ENCODE results near the gene ITSN1. TPM values are rescaled to one million over a fixed set of nuclear protein-coding genes. Genes with fewer than 3 reads are reported as not detected.
A peak's percentile ranks its signal among the peaks of the same experiment; 100 is the strongest.

ITSN1 gene
- total RNA-seq, 4 donors from 2014 or later, result 37.0 to 123 (median 61.1) TPM

- WGBS, 2 donors (ENCODE audit: low coverage in 1 of 2), result 47 to 74% methylated on average over 9 to 15 of the region's 15 CpGs
- H3K27ac ChIP-seq, result peak overlapping the region; percentile 51 to 74 (median 64)
- H3K27me3 ChIP-seq, result no peaks in the 10 kb centered on the region
- intact Hi-C loops (cut with DNase I; ENCODE audit: low total_unique reads) (loop anchor here (5.0 kb wide), 1 partner anchor 262 kb away; no protein-coding TSS in a partner anchor), in situ Hi-C loops (cut with MboI; ENCODE audit: low pct_ligation_motif_present in 1 of 4, low pct_unique_long_range_greater_than_20kb in 1 of 4, low sequenced_read_pairs in 3 of 4) (loop anchor here in 1 of 4 donors (25.0 kb wide), 1 partner anchor 272 kb away; no protein-coding TSS in a partner anchor)
- no peaks in the 10 kb centered on the region for H3K9me3 ChIP-seq
- H3K4me1 ChIP-seq, result peaks cover 0 to 7% (median 2%) of the 10 kb centered on the region in 4 donors
- H3K36me3 ChIP-seq, result no peaks in the 10 kb centered on the region
- no peak for DNase-seq
- TF ChIP-seq POLR2A (IDR thresholded peaks at IDR 0.05) (no peak), CTCF (IDR thresholded peaks at IDR 0.05) (no peak), POLR2AphosphoS5 (IDR thresholded peaks at IDR 0.05) (peak; percentile 30 to 73 (median 42))
- H3K4me3 ChIP-seq, result no peak overlapping the region
Observed at GRCh38 chr21:33940164-33940880, 298.0 kb downstream of the ITSN1 start.

- H3K4me1 ChIP-seq, result peaks cover 0 to 7% (median 2%) of the 10 kb centered on the region in 4 donors
- DNase-seq, result no peak
- H3K27ac ChIP-seq, result peak overlapping the region; percentile 51 to 74 (median 64)
- WGBS, 2 donors (ENCODE audit: low coverage in 1 of 2), result 67 to 82% methylated on average over 5 of the region's 5 CpGs
- H3K4me3 ChIP-seq, result no peak overlapping the region
- TF ChIP-seq POLR2A (IDR thresholded peaks at IDR 0.05) (no peak), POLR2AphosphoS5 (IDR thresholded peaks at IDR 0.05) (peak in 1 of 3 donors; percentile 13)
- H3K27me3 ChIP-seq, result no peaks in the 10 kb centered on the region
- in situ Hi-C loops (cut with MboI; ENCODE audit: low pct_ligation_motif_present in 1 of 4, low pct_unique_long_range_greater_than_20kb in 1 of 4, low sequenced_read_pairs in 3 of 4), result loop anchor here in 1 of 4 donors (25.0 kb wide), 1 partner anchor 271 kb away; no protein-coding TSS in a partner anchor
- no peaks in the 10 kb centered on the region for H3K9me3 ChIP-seq
- intact Hi-C loops (cut with DNase I; ENCODE audit: low total_unique reads), result loop anchor here (5.0 kb wide), 1 partner anchor 261 kb away; no protein-coding TSS in a partner anchor
- no peaks in the 10 kb centered on the region for H3K36me3 ChIP-seq
Observed at GRCh38 chr21:33940881-33941245, 298.6 kb downstream of the ITSN1 start.

- TF ChIP-seq CTCF (IDR thresholded peaks at IDR 0.05), result no peak
- no peak for TF ChIP-seq POLR2A (IDR thresholded peaks at IDR 0.05)
- no peak for TF ChIP-seq POLR2AphosphoS5 (IDR thresholded peaks at IDR 0.05)
- TF ChIP-seq EP300 (IDR thresholded peaks at IDR 0.05; ENCODE audit: low read depth), result no peak
- intact Hi-C loops (cut with DNase I; ENCODE audit: low total_unique reads), result loop anchor here (5.0 kb wide), 1 partner anchor 260 kb away; no protein-coding TSS in a partner anchor
Observed at GRCh38 chr21:33942426-33942825, 300.1 kb downstream of the ITSN1 start.

GRCh38 chr21:33943293-33943692 lies 301.0 kb downstream of the ITSN1 start:
- H3K27ac ChIP-seq, result peak overlapping the region in 1 of 4 donors; percentile 17
- H3K4me3 ChIP-seq, result no peak overlapping the region
- in situ Hi-C loops (cut with MboI; ENCODE audit: low pct_ligation_motif_present in 1 of 4, low pct_unique_long_range_greater_than_20kb in 1 of 4, low sequenced_read_pairs in 3 of 4) (loop anchor here in 1 of 4 donors (25.0 kb wide), 1 partner anchor 269 kb away; no protein-coding TSS in a partner anchor), intact Hi-C loops (cut with DNase I; ENCODE audit: low total_unique reads) (loop anchor here (5.0 kb wide), 1 partner anchor 259 kb away; no protein-coding TSS in a partner anchor)
- H3K4me1 ChIP-seq, result peaks cover 13 to 23% (median 15%) of the 10 kb centered on the region in 4 donors
- no peak for DNase-seq
- TF ChIP-seq CTCF (IDR thresholded peaks at IDR 0.05) (no peak), POLR2AphosphoS5 (IDR thresholded peaks at IDR 0.05) (no peak), EP300 (IDR thresholded peaks at IDR 0.05; ENCODE audit: low read depth) (no peak), POLR2A (IDR thresholded peaks at IDR 0.05) (no peak)
- 65 to 74% methylated on average over 2 of the region's 2 CpGs for WGBS, 2 donors (ENCODE audit: low coverage in 1 of 2)
- no peaks in the 10 kb centered on the region for H3K36me3 ChIP-seq
- H3K27me3 ChIP-seq, result no peaks in the 10 kb centered on the region
- no peaks in the 10 kb centered on the region for H3K9me3 ChIP-seq

More at GRCh38 chr21:33942426-33942825, 300.1 kb downstream of the ITSN1 start:
- no peaks in the 10 kb centered on the region for H3K27me3 ChIP-seq
- in situ Hi-C loops (cut with MboI; ENCODE audit: low pct_ligation_motif_present in 1 of 4, low pct_unique_long_range_greater_than_20kb in 1 of 4, low sequenced_read_pairs in 3 of 4), result loop anchor here in 1 of 4 donors (25.0 kb wide), 1 partner anchor 270 kb away; no protein-coding TSS in a partner anchor
- no peak overlapping the region for H3K4me3 ChIP-seq
- peak overlapping the region in 2 of 4 donors; percentile 0 to 73 for H3K27ac ChIP-seq
- H3K9me3 ChIP-seq, result no peaks in the 10 kb centered on the region
- no peaks in the 10 kb centered on the region for H3K36me3 ChIP-seq
- peaks cover 4 to 15% (median 9%) of the 10 kb centered on the region in 4 donors for H3K4me1 ChIP-seq
- no peak for DNase-seq
